Endothelial cell of umbilical vein (primary cell): ENCODE measurements around the gene GAS1. TPM values are rescaled to one million over a fixed set of nuclear protein-coding genes. Genes with fewer than 3 reads are reported as not detected.

Experiments used
- BruUV-seq: library from RNA; stranded (reverse); fragments of 400-500 nt; replicated peaks from 2 replicates; lab custom pipeline; 2021; lab: Mats Ljungman, UMichigan
- CTCF ChIA-PET: fragments of 300-600, 350-600 bp; sonication (Branson Sonifier 250); formaldehyde crosslinking; loops from one replicate; lab custom pipeline; 2021; ENCODE audit warnings: antibody characterized with exemption, inconsistent platforms; lab: Charles Lee
- POLR2A ChIA-PET: fragments of 300-600, 350-600 bp; sonication (Branson Sonifier 250); formaldehyde crosslinking; loops from one replicate; lab custom pipeline; 2021; ENCODE audit warnings: antibody characterized with exemption, inconsistent platforms; lab: Charles Lee
- DNase-seq: peaks from one replicate; pipeline ENCODE4 v3.0.0-alpha.2; 2011; ENCODE audit warnings: low read depth, low spot score
- FAIRE-seq: peaks from 2 replicates; lab custom pipeline; 2011; peaks lifted over from hg19 to GRCh38; lab: Jason Lieb, UNC
- H2AFZ ChIP-seq: 2 replicates; pipeline ENCODE4 v1.6.0; 2012; ENCODE audit warnings: low read depth, low read length, control low read depth, inconsistent platforms
- H3K27ac ChIP-seq: 2 replicates; pipeline ENCODE4 v1.5.1; 2011; ENCODE audit warnings: low read depth, mild to moderate bottlenecking, control low read depth, low read length, moderate library complexity; ENCODE audit not compliant: insufficient read depth
- H3K27me3 ChIP-seq, 2 experiments: 2 replicates each; pipeline versions ENCODE4 v1.6.0 to v1.6.1; 2011; ENCODE audit warnings: low read length in 2 of 2, mixed read lengths in 1 of 2; ENCODE audit not compliant: control insufficient read depth in 2 of 2, insufficient read depth in 2 of 2
- H3K36me3 ChIP-seq, 2 experiments: 2 replicates in 1 of 2; 3 replicates in 1 of 2; pipeline ENCODE4 v1.5.1; 2011; ENCODE audit warnings: low read length in 2 of 2, mild to moderate bottlenecking in 1 of 2, moderate library complexity in 1 of 2; ENCODE audit not compliant: control insufficient read depth in 2 of 2, insufficient read depth in 2 of 2; ENCODE audit errors: extremely low read depth in 1 of 2
- H3K4me1 ChIP-seq: 3 replicates; pipeline ENCODE4 v1.5.1; 2011; ENCODE audit warnings: mild to moderate bottlenecking, low read length; ENCODE audit not compliant: control insufficient read depth, insufficient read depth; ENCODE audit errors: extremely low read depth
- H3K4me2 ChIP-seq: 2 replicates; pipeline ENCODE4 v1.6.1; 2011; ENCODE audit warnings: low read length, control low read depth, mixed read lengths; ENCODE audit not compliant: insufficient read depth
- H3K4me3 ChIP-seq, 3 experiments: fragments of 200-600 bp in 1 of 3; sonication (generic), shearing (Covaris generic) in 1 of 3; replicated peaks in 1 of 3; 2 replicates each; pipeline ENCODE4 v1.5.1; 2011 to 2016; ENCODE audit warnings: control low read depth in 3 of 3, low read length in 3 of 3, mild to moderate bottlenecking in 2 of 3, inconsistent platforms in 1 of 3, low read depth in 1 of 3, moderate library complexity in 1 of 3; ENCODE audit not compliant: insufficient read depth in 1 of 3
- H3K79me2 ChIP-seq: 2 replicates; pipeline ENCODE4 v1.6.0; 2012; ENCODE audit warnings: low read length, inconsistent platforms; ENCODE audit not compliant: control insufficient read depth, insufficient read depth
- H3K9ac ChIP-seq: replicated peaks from 2 replicates; pipeline ENCODE3; 2011; ENCODE audit warnings: low read length, control low read depth; ENCODE audit not compliant: insufficient read depth; ENCODE audit errors: extremely low read depth
- H3K9me1 ChIP-seq: replicated peaks from 3 replicates; pipeline ENCODE4 v1.6.0; 2011; ENCODE audit warnings: mild to moderate bottlenecking, low read length; ENCODE audit not compliant: control insufficient read depth, insufficient read depth; ENCODE audit errors: extremely low read depth
- H3K9me3 ChIP-seq: replicated peaks from 2 replicates; pipeline ENCODE4 v1.5.1; 2012; ENCODE audit warnings: low read length, inconsistent platforms; ENCODE audit not compliant: control insufficient read depth, insufficient read depth
- H4K20me1 ChIP-seq: replicated peaks from 2 replicates; pipeline ENCODE3; 2011; ENCODE audit warnings: mild to moderate bottlenecking, low read length; ENCODE audit not compliant: control insufficient read depth, insufficient read depth; ENCODE audit errors: extremely low read depth
- CTCF ChIP-seq, 2 donors: IDR thresholded peaks; 1 replicate in 1 of 2; 2 replicates in 1 of 2; pipeline ENCODE4 v1.5.1; 2011; ENCODE audit warnings: low read length in 2 of 2, mild to moderate bottlenecking in 2 of 2, moderate library complexity in 2 of 2, control low read depth in 1 of 2, inconsistent platforms in 1 of 2, low read depth in 1 of 2; ENCODE audit not compliant: insufficient read depth in 1 of 2; ENCODE audit errors: extremely low read depth in 1 of 2
- EZH2 ChIP-seq: IDR thresholded peaks from 2 replicates; pipeline ENCODE4 v1.6.1; 2012; ENCODE audit warnings: borderline replicate concordance, low read depth, mild to moderate bottlenecking, moderate library complexity, low read length, inconsistent platforms; ENCODE audit not compliant: severe bottlenecking
- FOS ChIP-seq: IDR thresholded peaks from 2 replicates; pipeline ENCODE4 v1.6.1; 2011; ENCODE audit warnings: mild to moderate bottlenecking, low read length, moderate library complexity, borderline replicate concordance; ENCODE audit not compliant: insufficient read depth
- GATA2 ChIP-seq: IDR thresholded peaks from 2 replicates; pipeline ENCODE4 v1.7.0; 2011; ENCODE audit warnings: low read depth, mild to moderate bottlenecking, moderate library complexity, mixed read lengths, low read length; ENCODE audit not compliant: insufficient read length, insufficient read depth
- JUN ChIP-seq: IDR thresholded peaks from 2 replicates; pipeline ENCODE4 v1.6.1; 2011; ENCODE audit warnings: borderline replicate concordance, low read depth; ENCODE audit not compliant: insufficient read length, insufficient read depth
- MAX ChIP-seq: IDR thresholded peaks from 2 replicates; pipeline ENCODE4 v1.6.1; 2011; ENCODE audit not compliant: insufficient read depth, insufficient read length
- MYC ChIP-seq: IDR thresholded peaks from one replicate; pipeline ENCODE4 v1.6.1; 2011; ENCODE audit warnings: mild to moderate bottlenecking, low read depth, low read length
- POLR2A ChIP-seq: IDR thresholded peaks from 2 replicates; pipeline ENCODE4 v1.6.1; 2012; ENCODE audit warnings: low read depth, mild to moderate bottlenecking, control low read depth, low read length
- POLR2AphosphoS5 ChIP-seq: IDR thresholded peaks from 2 replicates; pipeline ENCODE4 v1.6.1; 2012; ENCODE audit warnings: low read depth, mild to moderate bottlenecking, control low read depth, low read length, moderate library complexity; ENCODE audit not compliant: insufficient read depth
- dilution Hi-C: fragments of 300-500 bp; cut with MboI; formaldehyde crosslinking; loops from one replicate; pipeline ENCODE4 v1.15.0; 2019; ENCODE audit warnings: low sequenced_read_pairs; ENCODE audit not compliant: extremely low pct_ligation_motif_present
- intact Hi-C: fragments of 100-400 bp; cut with micrococcal nuclease; formaldehyde crosslinking; loops from one replicate; pipeline ENCODE4 v1.10.0; 2022
- polyA plus RNA-seq, 4 experiments: library from polyadenylated mRNA; depleted of rRNA in 3 of 4; stranded (reverse) in 3 of 4; unstranded in 1 of 4; fragments of >200 nt; gene quantifications; 2 replicates each; pipeline versions ENCODE4 v1.2.1 to v1.2.3, GENCODE V29; 2011 to 2012; ENCODE audit warnings: missing spikeins in 1 of 4
- total RNA-seq: library from RNA; stranded (reverse); gene quantifications from 2 replicates; pipeline ENCODE4 v1.2.3, GENCODE V29; 2021

Gene GAS1
- total and polyA plus RNA-seq, 2 donors (not counting 3 experiments of a cell fraction or from before 2014, with no cell fraction given) = 0.06 to 0.15 TPM

GRCh38 chr9:86902991-86903733, 44.1 kb downstream of the GAS1 start:
- Histone ChIP-seq H3K9me1 (no peaks in the 10 kb centered on the region), H3K27me3 (no peaks in the 10 kb centered on the region), H3K9ac (no peak overlapping the region), H3K4me1 (no peaks in the 10 kb centered on the region), H3K36me3 (no peaks in the 10 kb centered on the region), H3K79me2 (no peaks in the 10 kb centered on the region), H3K9me3 (no peaks in the 10 kb centered on the region), H3K4me2 (no peak overlapping the region), H2AFZ (no peak overlapping the region), H4K20me1 (no peaks in the 10 kb centered on the region), H3K4me3 (no peak overlapping the region), H3K27ac (no peak overlapping the region)
- ChIA-PET POLR2A (no interaction called here), CTCF (no interaction called here)
- dilution Hi-C loops = no loop called here
- no peak for FAIRE-seq
- no peak for DNase-seq
- intact Hi-C loops = no loop called here
- BruUV-seq = no TSS peak
- no peak for TF ChIP-seq EZH2
- TF ChIP-seq MAX = no peak
- TF ChIP-seq GATA2 = no peak
- no peak for TF ChIP-seq CTCF (IDR thresholded peaks at IDR 0.05; ENCODE audit: extremely low read depth in 1 of 2, insufficient read depth in 1 of 2, low read depth in 1 of 2, low read length in 2 of 2)

GRCh38 chr9:86902586-86902985, 44.7 kb downstream of the GAS1 start:
- Histone ChIP-seq H3K36me3 (no peaks in the 10 kb centered on the region), H3K9me1 (no peaks in the 10 kb centered on the region), H3K9me3 (no peaks in the 10 kb centered on the region), H3K79me2 (no peaks in the 10 kb centered on the region), H3K4me1 (no peaks in the 10 kb centered on the region), H4K20me1 (no peaks in the 10 kb centered on the region), H3K27me3 (no peaks in the 10 kb centered on the region), H3K4me2 (no peak overlapping the region), H3K4me3 (no peak overlapping the region), H3K27ac (no peak overlapping the region), H3K9ac (no peak overlapping the region), H2AFZ (no peak overlapping the region)
- BruUV-seq = no TSS peak
- TF ChIP-seq POLR2A = no peak
- no peak for TF ChIP-seq EZH2
- TF ChIP-seq MYC = no peak
- no peak for TF ChIP-seq MAX
- TF ChIP-seq POLR2AphosphoS5 = no peak
- no peak for TF ChIP-seq CTCF (IDR thresholded peaks at IDR 0.05; ENCODE audit: extremely low read depth in 1 of 2, insufficient read depth in 1 of 2, low read depth in 1 of 2, low read length in 2 of 2)
- TF ChIP-seq FOS = no peak
- no peak for TF ChIP-seq JUN
- TF ChIP-seq GATA2 = no peak
- dilution Hi-C loops (no loop called here), intact Hi-C loops (no loop called here)
- DNase-seq = no peak
- CTCF ChIA-PET = no interaction called here
- no peak for FAIRE-seq
- POLR2A ChIA-PET = no interaction called here
